SU-DHL-6 (cell line): Measurements from ENCODE around the gene KCND3.

Experiments
- CTCF ChIP-seq: fragments of 200-600 bp; sonication (generic); IDR thresholded peaks from one replicate; pipeline ENCODE4 v1.5.1; 2017; ENCODE audit warnings: antibody characterized with exemption, mild to moderate bottlenecking, low read length, moderate library complexity; ENCODE audit not compliant: insufficient read depth, poor library complexity, severe bottlenecking
- EZH2phosphoT487 ChIP-seq: fragments of 200-600 bp; sonication (generic), shearing (Covaris generic); conservative IDR thresholded peaks from 2 replicates; pipeline ENCODE4 v1.6.1; 2018; ENCODE audit warnings: mild to moderate bottlenecking, antibody characterized with exemption, low read length, moderate library complexity, mixed read lengths

GRCh38 chr1:111727056-111727455, 262.4 kb downstream of the KCND3 start:
- TF ChIP-seq CTCF (no peak), EZH2phosphoT487 (no peak)
